OCI-M2 (cell line): ENCODE results near the gene NSMCE4A.
"Not testable (repeated sequence)": the region's sequence is repeated elsewhere in the genome, so short reads cannot be mapped to it uniquely, and the experiment has no call there.

Source experiments
- DNase-seq: peaks from one replicate; lab custom pipeline; 2025; ENCODE audit not compliant: unreplicated experiment; lab: John Stamatoyannopoulos, UW

The NSMCE4A gene

GRCh38 chr10:121990015-121990677, 15.1 kb upstream of the NSMCE4A start:
- DNase-seq: no peak

GRCh38 chr10:121988361-121989324, 13.6 kb upstream of the NSMCE4A start, which contains the start of gene TACC2:
TSS of gene TACC2 (plus strand) at chr10:121989163. CDS start at chr10:122021982, 32,819 bp downstream.
- DNase-seq: no peak

- no peak for DNase-seq
Observed at GRCh38 chr10:121984463-121984862, 9.4 kb upstream of the NSMCE4A start.

- no peak for DNase-seq
Observed at GRCh38 chr10:121983852-121984251, 8.8 kb upstream of the NSMCE4A start.

GRCh38 chr10:121981346-121981745, 6.3 kb upstream of the NSMCE4A start:
- DNase-seq: no peak

- no peak for DNase-seq
Observed at GRCh38 chr10:121978511-121978910, 3.5 kb upstream of the NSMCE4A start.

- no peak for DNase-seq
Observed at GRCh38 chr10:121976607-121977006, 1.6 kb upstream of the NSMCE4A start.

- DNase-seq: no peak
Observed at GRCh38 chr10:121975295-121976086, 474 bp upstream of the NSMCE4A start.

- no peak for DNase-seq
Observed at GRCh38 chr10:121974019-121974534, 940 bp downstream of the NSMCE4A start.

- DNase-seq: not testable (repeated sequence)
Observed at GRCh38 chr10:121969086-121969485, 5.9 kb downstream of the NSMCE4A start.

GRCh38 chr10:121965996-121966395, 9.0 kb downstream of the NSMCE4A start:
- DNase-seq: no peak

- DNase-seq: no peak
Observed at GRCh38 chr10:121961456-121961855, 13.6 kb downstream of the NSMCE4A start.

- no peak for DNase-seq
Observed at GRCh38 chr10:121959671-121960070, 15.3 kb downstream of the NSMCE4A start.

GRCh38 chr10:121956111-121957061, 18.6 kb downstream of the NSMCE4A start:
- no peak for DNase-seq

GRCh38 chr10:121952226-121952625, 22.8 kb downstream of the NSMCE4A start:
- DNase-seq: no peak

- no peak for DNase-seq
Observed at GRCh38 chr10:121949451-121949850, 25.6 kb downstream of the NSMCE4A start.

GRCh38 chr10:121949049-121949448, 26.0 kb downstream of the NSMCE4A start:
- no peak for DNase-seq

GRCh38 chr10:121947343-121948330, 27.4 kb downstream of the NSMCE4A start:
- no peak for DNase-seq
